HG02973 (cell line): ENCODE data around the gene ECT2L.
"Not testable (repeated sequence)": the region's sequence is repeated elsewhere in the genome, so short reads cannot be mapped to it uniquely, and the experiment has no call there.

Experiments
- ATAC-seq: cut with Tn5 transposase; IDR thresholded peaks from one replicate; pipeline ENCODE4 v1.9.1; 2021; ENCODE audit warnings: moderate library complexity; ENCODE audit not compliant: unreplicated experiment

ECT2L gene

GRCh38 chr6:138926579-138926978 is 130.7 kb downstream of the ECT2L start:
- no peak for ATAC-seq

DNA sequence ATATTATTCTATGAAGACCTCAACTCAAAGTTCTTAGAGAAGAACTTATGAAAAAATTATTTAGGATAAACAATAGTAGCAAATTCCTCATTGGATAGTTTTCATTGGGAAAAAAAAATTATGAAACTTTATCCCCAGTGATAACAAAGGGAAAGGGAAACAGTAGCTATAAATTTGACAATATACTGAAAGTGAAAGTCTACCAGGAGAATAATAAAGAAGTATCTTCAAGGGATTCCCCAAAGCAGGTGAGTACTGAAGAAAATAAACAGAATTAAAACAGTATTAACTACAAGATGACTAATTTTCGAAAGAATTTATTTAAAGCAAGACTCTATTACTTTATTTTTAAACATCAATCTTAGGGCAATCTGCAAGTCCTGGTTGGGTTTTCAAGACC is 135.8 kb downstream of the ECT2L start:
- ATAC-seq, result no peak

DNA sequence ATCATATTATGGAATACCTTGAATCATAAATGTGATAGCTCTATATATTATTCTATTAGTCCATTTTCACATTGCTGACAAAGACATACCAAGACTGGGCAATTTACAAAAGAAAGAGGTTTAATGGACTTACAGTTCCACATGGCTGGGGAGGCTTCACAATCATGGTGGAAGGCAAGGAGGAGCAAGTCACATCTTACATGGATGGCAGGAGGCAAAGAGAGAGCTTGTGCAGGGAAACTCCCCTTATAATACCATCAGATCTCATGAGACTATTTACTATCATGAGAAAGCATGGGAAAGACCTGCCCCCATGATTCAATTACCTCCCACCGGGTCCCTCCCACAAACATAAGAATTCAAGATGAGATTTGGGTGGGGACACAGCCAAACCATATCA is 141.0 kb downstream of the ECT2L start:
- not testable (repeated sequence) for ATAC-seq

DNA sequence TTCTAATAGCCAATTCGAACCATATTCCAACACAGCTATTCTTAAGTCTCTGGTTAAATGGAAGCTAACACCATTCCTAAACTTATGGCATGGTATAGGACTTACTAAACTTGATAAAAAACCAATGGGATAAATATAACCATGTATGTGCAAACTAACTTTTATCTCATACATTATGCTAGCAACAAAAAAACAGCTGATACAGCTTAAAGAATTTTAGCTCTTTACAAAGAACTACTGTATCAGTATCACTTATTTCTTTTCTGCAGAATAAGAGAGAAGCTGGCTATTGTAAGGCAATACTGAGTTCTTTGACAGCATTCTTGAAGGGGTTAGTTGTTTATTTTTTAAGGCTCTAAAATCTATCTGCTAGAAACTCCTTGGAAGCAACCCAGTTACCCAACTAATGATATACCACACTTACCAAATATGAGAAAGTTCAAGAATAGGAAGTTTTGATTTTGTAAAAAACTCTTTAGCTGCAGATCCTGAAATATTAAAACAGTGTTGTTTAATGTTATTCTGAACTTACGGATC is 147.3 kb downstream of the ECT2L start:
- no peak for ATAC-seq

DNA sequence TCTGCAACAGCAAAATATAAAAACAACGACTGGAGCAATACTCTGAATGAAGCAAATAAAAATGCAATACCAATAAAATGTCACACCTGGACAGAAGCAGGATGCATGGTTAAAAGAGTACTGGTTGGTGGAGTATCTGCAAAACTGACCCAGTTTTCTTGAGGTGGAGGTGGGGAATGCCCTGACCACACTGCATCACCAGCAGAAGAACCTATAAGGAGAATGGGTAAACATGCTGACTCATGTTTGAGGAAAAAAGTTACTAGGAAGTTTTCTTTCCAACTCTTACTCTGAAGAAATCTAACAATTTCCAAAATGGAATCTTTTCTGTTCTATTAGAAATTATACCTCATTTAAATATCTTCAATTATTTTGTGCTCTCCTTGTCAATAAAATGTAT is 148.5 kb downstream of the ECT2L start:
- ATAC-seq, result peak; percentile 78

- ATAC-seq, result no peak
Measured at GRCh38 chr6:138945354-138945753, 149.5 kb downstream of the ECT2L start.

- ATAC-seq, result no peak
Measured at GRCh38 chr6:138948004-138948403, 152.1 kb downstream of the ECT2L start.

- no peak for ATAC-seq
Measured at GRCh38 chr6:138948546-138949179, 152.8 kb downstream of the ECT2L start.

DNA sequence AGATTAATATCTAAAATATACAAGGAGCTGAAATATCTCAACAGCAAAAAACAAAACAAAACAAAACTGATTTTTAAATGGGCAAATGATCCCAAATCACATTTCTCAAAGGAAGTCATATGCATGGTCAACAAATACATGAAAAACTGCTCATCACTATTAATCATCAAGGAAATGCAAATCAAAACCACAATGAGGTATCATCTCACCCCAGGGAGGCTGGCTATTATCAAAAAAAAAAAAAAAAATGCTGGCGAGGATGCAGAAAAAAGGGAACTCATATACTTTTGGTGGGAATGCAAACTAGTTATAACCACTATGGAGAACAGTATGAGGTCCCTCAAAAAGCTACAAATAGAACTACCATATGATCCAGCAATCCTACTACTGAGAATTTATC is 157.6 kb downstream of the ECT2L start:
- no peak for ATAC-seq
